Adipocyte (in vitro differentiated cells): ENCODE results near the gene PTPRM.
A peak's percentile ranks its signal among the peaks of the same experiment; 100 is the strongest.

Experiments
- DNase-seq: peaks from one replicate; pipeline ENCODE4 v3.0.0-alpha.2; 2015; ENCODE audit warnings: low read depth
- H3K27me3 ChIP-seq: replicated peaks from 2 replicates; pipeline ENCODE4 v1.7.0; 2013; ENCODE audit warnings: mild to moderate bottlenecking, low read length, moderate library complexity; ENCODE audit not compliant: control insufficient read depth, insufficient read depth
- H3K36me3 ChIP-seq: 2 replicates; pipeline ENCODE4 v1.7.0; 2013; ENCODE audit warnings: low read length, mild to moderate bottlenecking, moderate library complexity; ENCODE audit not compliant: control insufficient read depth, insufficient read depth, severe bottlenecking
- H3K4me1 ChIP-seq: 2 replicates; pipeline ENCODE4 v1.7.0; 2013; ENCODE audit warnings: mild to moderate bottlenecking, low read length, moderate library complexity; ENCODE audit not compliant: control insufficient read depth, insufficient read depth
- H3K4me3 ChIP-seq: 2 replicates; pipeline ENCODE4 v1.7.0; 2013; ENCODE audit warnings: mild to moderate bottlenecking, low read length, moderate library complexity
- H3K9ac ChIP-seq: 2 replicates; pipeline ENCODE4 v1.7.0; 2013; ENCODE audit warnings: mild to moderate bottlenecking, low read length, moderate library complexity
- H3K9me3 ChIP-seq: 2 replicates; pipeline ENCODE4 v1.7.0; 2013; ENCODE audit warnings: mild to moderate bottlenecking, low read length, moderate library complexity; ENCODE audit not compliant: control insufficient read depth

Gene PTPRM

GRCh38 chr18:8379187-8379941, 812.2 kb downstream of the PTPRM start:
- H3K9ac ChIP-seq: no peak overlapping the region
- H3K4me3 ChIP-seq: no peak overlapping the region
- no peaks in the 10 kb centered on the region for H3K27me3 ChIP-seq
- peaks cover 62% of the 10 kb centered on the region for H3K36me3 ChIP-seq
- H3K9me3 ChIP-seq: no peaks in the 10 kb centered on the region
- H3K4me1 ChIP-seq: peaks cover 3% of the 10 kb centered on the region
- DNase-seq: no peak

GRCh38 chr18:8380006-8380405, 812.9 kb downstream of the PTPRM start:
- Histone ChIP-seq H3K36me3 (peaks cover 68% of the 10 kb centered on the region), H3K9me3 (no peaks in the 10 kb centered on the region), H3K4me1 (peaks cover 3% of the 10 kb centered on the region), H3K4me3 (no peak overlapping the region), H3K9ac (no peak overlapping the region), H3K27me3 (no peaks in the 10 kb centered on the region)
- DNase-seq: no peak

- no peak for DNase-seq
- Histone ChIP-seq H3K9me3 (no peaks in the 10 kb centered on the region), H3K4me1 (peaks cover 3% of the 10 kb centered on the region), H3K9ac (no peak overlapping the region), H3K36me3 (peaks cover 71% of the 10 kb centered on the region), H3K4me3 (no peak overlapping the region), H3K27me3 (no peaks in the 10 kb centered on the region)
These were observed 813.8 kb downstream of the PTPRM start for GRCh38 chr18:8380926-8381325.

GRCh38 chr18:8381821-8382459, 814.8 kb downstream of the PTPRM start:
- Histone ChIP-seq H3K4me1 (peaks cover 3% of the 10 kb centered on the region), H3K36me3 (peaks cover 78% of the 10 kb centered on the region), H3K9me3 (no peaks in the 10 kb centered on the region), H3K27me3 (no peaks in the 10 kb centered on the region), H3K9ac (no peak overlapping the region), H3K4me3 (no peak overlapping the region)
- DNase-seq: no peak

GRCh38 chr18:8385400-8385799, 818.3 kb downstream of the PTPRM start:
- peaks cover 76% of the 10 kb centered on the region for H3K36me3 ChIP-seq
- DNase-seq: no peak

GRCh38 chr18:8386669-8387380, 819.7 kb downstream of the PTPRM start:
- Histone ChIP-seq H3K27me3 (no peaks in the 10 kb centered on the region), H3K4me3 (no peak overlapping the region), H3K4me1 (peaks cover 3% of the 10 kb centered on the region), H3K9me3 (peaks cover 5% of the 10 kb centered on the region), H3K9ac (no peak overlapping the region), H3K36me3 (peaks cover 83% of the 10 kb centered on the region)
- no peak for DNase-seq

More at GRCh38 chr18:8385400-8385799, 818.3 kb downstream of the PTPRM start:
- H3K9ac ChIP-seq: no peak overlapping the region
- no peak overlapping the region for H3K4me3 ChIP-seq
- H3K27me3 ChIP-seq: no peaks in the 10 kb centered on the region
- H3K4me1 ChIP-seq: peaks cover 3% of the 10 kb centered on the region
- peaks cover 5% of the 10 kb centered on the region for H3K9me3 ChIP-seq

GRCh38 chr18:8389391-8390340, 822.5 kb downstream of the PTPRM start:
- Histone ChIP-seq H3K9ac (no peak overlapping the region), H3K36me3 (peaks cover 81% of the 10 kb centered on the region), H3K9me3 (peaks cover 5% of the 10 kb centered on the region), H3K4me3 (no peak overlapping the region), H3K27me3 (no peaks in the 10 kb centered on the region), H3K4me1 (no peaks in the 10 kb centered on the region)
- peak; percentile 80 for DNase-seq

- Histone ChIP-seq H3K9ac (no peak overlapping the region), H3K36me3 (peaks cover 80% of the 10 kb centered on the region), H3K9me3 (peaks cover 5% of the 10 kb centered on the region), H3K4me3 (no peak overlapping the region), H3K27me3 (no peaks in the 10 kb centered on the region), H3K4me1 (no peaks in the 10 kb centered on the region)
- DNase-seq: no peak
These were observed 824.0 kb downstream of the PTPRM start for GRCh38 chr18:8391068-8391467.

GRCh38 chr18:8396254-8396653, 829.1 kb downstream of the PTPRM start:
- Histone ChIP-seq H3K4me1 (no peaks in the 10 kb centered on the region), H3K36me3 (peaks cover 67% of the 10 kb centered on the region), H3K9ac (no peak overlapping the region), H3K27me3 (no peaks in the 10 kb centered on the region), H3K4me3 (no peak overlapping the region), H3K9me3 (no peaks in the 10 kb centered on the region)
- DNase-seq: no peak

GRCh38 chr18:8397034-8397433, 829.9 kb downstream of the PTPRM start:
- Histone ChIP-seq H3K4me1 (no peaks in the 10 kb centered on the region), H3K4me3 (no peak overlapping the region), H3K9ac (no peak overlapping the region), H3K27me3 (no peaks in the 10 kb centered on the region), H3K9me3 (no peaks in the 10 kb centered on the region), H3K36me3 (peaks cover 67% of the 10 kb centered on the region)
- DNase-seq: no peak
